HG03469 (cell line): ENCODE data around the gene SPSB1.

Source experiments
- ATAC-seq: cut with Tn5 transposase; IDR thresholded peaks from one replicate; pipeline ENCODE4 v1.9.1; 2021; ENCODE audit warnings: mild to moderate bottlenecking, moderate library complexity, moderate number of reproducible peaks; ENCODE audit not compliant: unreplicated experiment

SPSB1 gene

GRCh38 chr1:9317591-9318417 is 25.1 kb downstream of the SPSB1 start:
- no peak for ATAC-seq

GRCh38 chr1:9319208-9319788 is 26.6 kb downstream of the SPSB1 start:
- ATAC-seq = no peak

- ATAC-seq = no peak
Observed at GRCh38 chr1:9319789-9320519, 27.3 kb downstream of the SPSB1 start.

- no peak for ATAC-seq
Observed at GRCh38 chr1:9320520-9321479, 28.1 kb downstream of the SPSB1 start.

GRCh38 chr1:9321480-9321849 is 28.8 kb downstream of the SPSB1 start:
- ATAC-seq = no peak

GRCh38 chr1:9321986-9322660 is 29.4 kb downstream of the SPSB1 start:
- no peak for ATAC-seq

- ATAC-seq = no peak
Observed at GRCh38 chr1:9322661-9323244, 30.1 kb downstream of the SPSB1 start.

GRCh38 chr1:9324246-9325096 is 31.8 kb downstream of the SPSB1 start:
- no peak for ATAC-seq

GRCh38 chr1:9326596-9326995 is 33.9 kb downstream of the SPSB1 start:
- ATAC-seq = no peak

GRCh38 chr1:9328201-9328600 is 35.5 kb downstream of the SPSB1 start:
- no peak for ATAC-seq

- ATAC-seq = no peak
Observed at GRCh38 chr1:9328715-9329114, 36.0 kb downstream of the SPSB1 start.

GRCh38 chr1:9331016-9331415 is 38.3 kb downstream of the SPSB1 start:
- ATAC-seq = no peak

- ATAC-seq = no peak
Observed at GRCh38 chr1:9331558-9332346, 39.1 kb downstream of the SPSB1 start.

GRCh38 chr1:9332513-9333143 is 39.9 kb downstream of the SPSB1 start:
- ATAC-seq = no peak

- no peak for ATAC-seq
Observed at GRCh38 chr1:9338397-9339246, 45.9 kb downstream of the SPSB1 start.

- ATAC-seq = no peak
Observed at GRCh38 chr1:9340172-9340854, 47.6 kb downstream of the SPSB1 start.
